Thyroid gland (tissue), 4 donors: ENCODE data around the gene ADORA2A.

Experiments
- POLR2A ChIP-seq, 2 donors: fragments of 450-650 bp; IDR thresholded peaks; one replicate each; pipeline ENCODE4 v1.6.1; 2017; ENCODE audit warnings: antibody characterized with exemption in 2 of 2, mild to moderate bottlenecking in 2 of 2, moderate library complexity in 1 of 2
- TF ChIP-seq, protein P1 (sequence below), 6 experiments: fragments of 200-600 bp in 3 of 6; fragments of 450-650 bp in 3 of 6; sonication (generic) in 3 of 6; IDR thresholded peaks; one replicate each; pipeline ENCODE4 v1.5.1; 2016 to 2019; ENCODE audit warnings: antibody characterized with exemption in 6 of 6, mild to moderate bottlenecking in 2 of 6, inconsistent platforms in 1 of 6, moderate library complexity in 1 of 6

DNA sequence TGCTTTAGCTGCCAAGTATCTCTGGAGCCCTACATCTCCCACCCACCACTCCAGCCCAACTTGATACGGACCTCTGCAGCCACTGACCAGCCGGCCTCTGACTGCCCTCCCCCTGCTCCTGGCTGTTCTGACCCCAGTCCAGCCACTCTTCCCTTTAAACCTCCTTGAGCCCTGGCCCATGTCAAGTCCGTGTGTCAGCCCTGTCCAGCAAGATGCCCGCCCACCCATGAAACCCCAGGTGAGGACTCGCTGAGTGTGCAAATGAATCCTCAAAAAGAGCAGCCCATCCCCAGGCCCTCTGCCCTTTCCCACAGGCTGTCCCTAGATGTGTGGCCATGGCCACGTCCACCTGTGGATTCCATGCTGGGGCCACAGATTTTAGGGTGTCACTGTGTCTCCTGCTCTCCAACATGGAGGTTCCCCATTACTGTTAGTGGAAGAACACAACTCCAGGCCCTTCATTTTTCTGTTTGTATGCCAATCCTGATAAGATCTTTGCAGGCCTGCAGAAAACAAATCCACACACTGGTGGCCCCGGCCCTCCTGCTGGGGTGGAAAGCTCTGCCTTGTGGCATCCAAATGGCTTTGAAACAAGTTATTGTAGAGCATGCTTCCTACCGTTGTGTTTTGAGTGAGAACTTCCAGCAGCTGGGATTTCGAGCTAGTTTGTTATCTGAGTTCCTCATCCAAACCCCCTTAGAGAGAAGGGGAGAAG is 22.7 kb upstream of the ADORA2A start:
- TF ChIP-seq, protein P1, sequence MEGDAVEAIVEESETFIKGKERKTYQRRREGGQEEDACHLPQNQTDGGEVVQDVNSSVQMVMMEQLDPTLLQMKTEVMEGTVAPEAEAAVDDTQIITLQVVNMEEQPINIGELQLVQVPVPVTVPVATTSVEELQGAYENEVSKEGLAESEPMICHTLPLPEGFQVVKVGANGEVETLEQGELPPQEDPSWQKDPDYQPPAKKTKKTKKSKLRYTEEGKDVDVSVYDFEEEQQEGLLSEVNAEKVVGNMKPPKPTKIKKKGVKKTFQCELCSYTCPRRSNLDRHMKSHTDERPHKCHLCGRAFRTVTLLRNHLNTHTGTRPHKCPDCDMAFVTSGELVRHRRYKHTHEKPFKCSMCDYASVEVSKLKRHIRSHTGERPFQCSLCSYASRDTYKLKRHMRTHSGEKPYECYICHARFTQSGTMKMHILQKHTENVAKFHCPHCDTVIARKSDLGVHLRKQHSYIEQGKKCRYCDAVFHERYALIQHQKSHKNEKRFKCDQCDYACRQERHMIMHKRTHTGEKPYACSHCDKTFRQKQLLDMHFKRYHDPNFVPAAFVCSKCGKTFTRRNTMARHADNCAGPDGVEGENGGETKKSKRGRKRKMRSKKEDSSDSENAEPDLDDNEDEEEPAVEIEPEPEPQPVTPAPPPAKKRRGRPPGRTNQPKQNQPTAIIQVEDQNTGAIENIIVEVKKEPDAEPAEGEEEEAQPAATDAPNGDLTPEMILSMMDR (IDR thresholded peaks at IDR 0.05), result no peak
- no peak for TF ChIP-seq POLR2A (IDR thresholded peaks at IDR 0.05)
